H1 (cell line): ENCODE results near the gene PRKAA1. TPM values are rescaled to one million over a fixed set of nuclear protein-coding genes. Genes with fewer than 3 reads are reported as not detected.
A peak's percentile ranks its signal among the peaks of the same experiment; 100 is the strongest.

Source experiments
- CTCF ChIA-PET: fragments of 300-600 bp; sonication (Branson Sonifier 250); formaldehyde crosslinking; loops from one replicate; lab custom pipeline; 2021; ENCODE audit not compliant: partially characterized antibody; lab: Charles Lee
- POLR2A ChIA-PET: fragments of 300-600 bp; sonication (Branson Sonifier 250); formaldehyde crosslinking; loops from one replicate; lab custom pipeline; 2021; ENCODE audit warnings: inconsistent platforms; ENCODE audit not compliant: partially characterized antibody; lab: Charles Lee
- DNase-seq, 2 experiments: peaks; one replicate each; pipeline versions ENCODE4 v3.0.0 to v3.0.0-alpha.2; 2010 to 2022; ENCODE audit warnings: low spot score in 2 of 2, low read depth in 1 of 2, mixed read lengths in 1 of 2
- FAIRE-seq: peaks from 2 replicates; lab custom pipeline; 2011; peaks lifted over from hg19 to GRCh38; lab: Jason Lieb, UNC
- H2AFZ ChIP-seq: 2 replicates; pipeline ENCODE4 v1.8.1; 2012; ENCODE audit warnings: low read length, inconsistent platforms
- H2AK5ac ChIP-seq: 2 replicates; pipeline ENCODE4 v1.6.1; 2013; ENCODE audit warnings: low read depth, low read length
- H2BK120ac ChIP-seq: replicated peaks from 2 replicates; pipeline ENCODE3; 2013; ENCODE audit warnings: low read depth, low read length, inconsistent platforms
- H2BK12ac ChIP-seq: 2 replicates; pipeline ENCODE4 v1.6.1; 2013; ENCODE audit warnings: low read depth, low read length
- H2BK15ac ChIP-seq: 2 replicates; pipeline ENCODE4 v1.6.1; 2013; ENCODE audit warnings: low read length
- H2BK20ac ChIP-seq: 2 replicates; pipeline ENCODE4 v1.6.1; 2013; ENCODE audit warnings: low read length
- H2BK5ac ChIP-seq: 2 replicates; pipeline ENCODE4 v1.6.1; 2013; ENCODE audit warnings: low read depth, low read length
- H3K14ac ChIP-seq: 2 replicates; pipeline ENCODE4 v1.6.1; 2013; ENCODE audit warnings: inconsistent platforms; ENCODE audit not compliant: insufficient read length
- H3K18ac ChIP-seq: 2 replicates; pipeline ENCODE4 v1.6.1; 2013; ENCODE audit warnings: low read length; ENCODE audit errors: extremely low read depth
- H3K23ac ChIP-seq: 2 replicates; pipeline ENCODE4 v1.6.1; 2013; ENCODE audit warnings: inconsistent platforms; ENCODE audit not compliant: insufficient read length
- H3K23me2 ChIP-seq: 2 replicates; pipeline ENCODE4 v1.6.1; 2013; ENCODE audit warnings: low read depth, low read length
- H3K27ac ChIP-seq: 2 replicates; pipeline ENCODE4 v1.6.1; 2011; ENCODE audit warnings: low read depth, low read length, inconsistent platforms
- H3K27me3 ChIP-seq, 4 experiments: replicated peaks in 1 of 4; 1 replicate in 1 of 4; 2 replicates in 3 of 4; pipeline versions ENCODE4 v1.6.1 to v1.8.1; 2011 to 2013; ENCODE audit warnings: low read length in 3 of 4, mild to moderate bottlenecking in 3 of 4, inconsistent platforms in 2 of 4, mixed read lengths in 2 of 4, moderate library complexity in 1 of 4; ENCODE audit not compliant: control insufficient read depth in 3 of 4, insufficient read depth in 3 of 4; ENCODE audit errors: extremely low read depth in 1 of 4
- H3K36me3 ChIP-seq, 4 experiments: 2 replicates each; pipeline versions ENCODE4 v1.6.1 to v1.8.1; 2011 to 2013; ENCODE audit warnings: mild to moderate bottlenecking in 4 of 4, low read length in 3 of 4, moderate library complexity in 2 of 4, control low read depth in 1 of 4, inconsistent platforms in 1 of 4; ENCODE audit not compliant: insufficient read depth in 4 of 4, control insufficient read depth in 2 of 4
- H3K4ac ChIP-seq: replicated peaks from 2 replicates; pipeline ENCODE3; 2013; ENCODE audit warnings: low read length, low read depth, mixed read lengths, inconsistent platforms; ENCODE audit not compliant: insufficient read length
- H3K4me1 ChIP-seq, 4 experiments: replicated peaks in 1 of 4; 1 replicate in 1 of 4; 2 replicates in 3 of 4; pipeline versions ENCODE4 v1.6.1 to v1.8.1; 2011 to 2013; ENCODE audit warnings: low read length in 3 of 4, inconsistent platforms in 2 of 4, mixed read lengths in 1 of 4; ENCODE audit not compliant: insufficient read depth in 4 of 4, control insufficient read depth in 3 of 4
- H3K4me2 ChIP-seq, 2 experiments: 2 replicates each; pipeline versions ENCODE4 v1.6.1 to v1.8.1; 2011 to 2013; ENCODE audit warnings: low read depth in 2 of 2, low read length in 2 of 2, control low read depth in 1 of 2, inconsistent platforms in 1 of 2, mild to moderate bottlenecking in 1 of 2; ENCODE audit not compliant: insufficient read depth in 1 of 2
- H3K4me3 ChIP-seq, 4 experiments: fragments of 200-600, 300-600 bp in 1 of 4; sonication (generic), shearing (Covaris generic), sonication (Bioruptor Twin) in 1 of 4; 2 replicates each; pipeline versions ENCODE4 v1.5.1 to v1.8.1; 2011 to 2016; ENCODE audit warnings: low read length in 4 of 4, low read depth in 3 of 4, control low read depth in 2 of 4, inconsistent platforms in 2 of 4, mild to moderate bottlenecking in 2 of 4, mixed read lengths in 1 of 4, moderate library complexity in 1 of 4; ENCODE audit not compliant: insufficient read depth in 2 of 4; ENCODE audit errors: extremely low read depth in 1 of 4
- H3K56ac ChIP-seq: replicated peaks from 2 replicates; pipeline ENCODE3; 2013; ENCODE audit warnings: low read depth, mild to moderate bottlenecking, mixed read lengths, low read length, inconsistent platforms; ENCODE audit not compliant: insufficient read length
- H3K79me1 ChIP-seq: 2 replicates; pipeline ENCODE4 v1.6.1; 2013; ENCODE audit warnings: low read depth, low read length, control low read depth
- H3K79me2 ChIP-seq, 2 experiments: 2 replicates each; pipeline versions ENCODE4 v1.6.1 to v1.8.1; 2012 to 2013; ENCODE audit warnings: low read length in 2 of 2, mild to moderate bottlenecking in 2 of 2, inconsistent platforms in 1 of 2; ENCODE audit not compliant: insufficient read depth in 2 of 2, control insufficient read depth in 1 of 2
- H3K9ac ChIP-seq, 4 experiments: replicated peaks in 1 of 4; 1 replicate in 1 of 4; 2 replicates in 3 of 4; pipeline versions ENCODE4 v1.6.1 to v1.8.1; 2011 to 2013; ENCODE audit warnings: low read depth in 3 of 4, low read length in 3 of 4, control low read depth in 2 of 4, mild to moderate bottlenecking in 2 of 4, moderate library complexity in 2 of 4, inconsistent platforms in 1 of 4; ENCODE audit errors: extremely low read depth in 1 of 4
- H3K9me3 ChIP-seq, 2 experiments: 2 replicates each; pipeline versions ENCODE4 v1.6.1 to v1.8.1; 2012 to 2013; ENCODE audit warnings: mild to moderate bottlenecking in 2 of 2, moderate library complexity in 2 of 2, control low read depth in 1 of 2, inconsistent platforms in 1 of 2, low read depth in 1 of 2, low read length in 1 of 2, mixed read lengths in 1 of 2; ENCODE audit not compliant: insufficient read depth in 2 of 2
- H4K20me1 ChIP-seq, 2 experiments: replicated peaks in 1 of 2; 2 replicates each; pipeline versions ENCODE3 to v1.8.1; 2011 to 2013; ENCODE audit warnings: inconsistent platforms in 2 of 2, low read length in 2 of 2, mild to moderate bottlenecking in 1 of 2; ENCODE audit not compliant: insufficient read depth in 2 of 2, control insufficient read depth in 1 of 2
- H4K5ac ChIP-seq: 2 replicates; pipeline ENCODE4 v1.6.1; 2013; ENCODE audit warnings: low read length, low read depth, mixed read lengths, inconsistent platforms; ENCODE audit not compliant: insufficient read length
- H4K8ac ChIP-seq: 2 replicates; pipeline ENCODE4 v1.8.0; 2013; ENCODE audit warnings: mild to moderate bottlenecking, moderate library complexity, low read length, inconsistent platforms; ENCODE audit not compliant: insufficient read depth; ENCODE audit errors: extremely low read depth
- H4K91ac ChIP-seq: replicated peaks from 2 replicates; pipeline ENCODE3; 2013; ENCODE audit warnings: low read length, mixed read lengths, inconsistent platforms; ENCODE audit not compliant: insufficient read length
- CHD2 ChIP-seq: IDR thresholded peaks from 2 replicates; pipeline ENCODE4 v1.6.1; 2012; ENCODE audit warnings: low read length, improper control_type of control experiment
- EP300 ChIP-seq, 2 experiments: IDR thresholded peaks; 1 replicate in 1 of 2; 2 replicates in 1 of 2; pipeline ENCODE4 v1.6.1; 2011 to 2012; ENCODE audit warnings: low read depth in 2 of 2, low read length in 2 of 2, mild to moderate bottlenecking in 2 of 2, borderline replicate concordance in 1 of 2, inconsistent platforms in 1 of 2, moderate library complexity in 1 of 2
- GTF2F1 ChIP-seq: IDR thresholded peaks from 2 replicates; pipeline ENCODE4 v1.6.1; 2012; ENCODE audit warnings: low read depth, low read length, improper control_type of control experiment, borderline replicate concordance
- KDM5A ChIP-seq: fragments of 200-600 bp; IDR thresholded peaks from 2 replicates; pipeline ENCODE4 v1.7.1; 2012; ENCODE audit warnings: mild to moderate bottlenecking, low read length, inconsistent platforms, mixed read lengths
- RAD21 ChIP-seq, 2 experiments: IDR thresholded peaks in 1 of 2; conservative IDR thresholded peaks in 1 of 2; 2 replicates each; pipeline ENCODE4 v1.6.1; 2011; ENCODE audit warnings: low read depth in 2 of 2, low read length in 2 of 2, improper control_type of control experiment in 1 of 2, inconsistent platforms in 1 of 2, mild to moderate bottlenecking in 1 of 2, moderate library complexity in 1 of 2
- WGBS, 2 experiments: shearing (Covaris generic) in 1 of 2; methylation state at CpG; one replicate each; pipeline versions ENCODE4 v1.1.6 to v1.1.7; 2013 to 2015; ENCODE audit warnings: low lambda C conversion rate in 2 of 2, mixed read lengths in 2 of 2, inconsistent platforms in 1 of 2, low coverage in 1 of 2, missing lambda C conversion rate in 1 of 2; ENCODE audit not compliant: insufficient replicate concordance in 2 of 2, insufficient coverage in 1 of 2, insufficient read length in 1 of 2; ENCODE audit errors: extremely low coverage in 1 of 2, missing lambda C conversion rate in 1 of 2; 5-methylcytosine and 5-hydroxymethylcytosine counted together
- polyA plus RNA-seq, 7 experiments: library from polyadenylated mRNA; depleted of rRNA in 3 of 7; stranded (reverse) in 5 of 7; unstranded in 2 of 7; fragments of >200 nt in 5 of 7; fragments of 200-250 nt in 2 of 7; gene quantifications; 1 replicate in 5 of 7; 2 replicates in 1 of 7; 4 replicates in 1 of 7; pipeline versions ENCODE4 v1.2.1 to v1.2.3, GENCODE V29; 2011 to 2013; ENCODE audit warnings: missing spikeins in 2 of 7, mixed read lengths in 2 of 7
- total RNA-seq: library from RNA; stranded (reverse); fragmentation: NEBNext Ultra II Directional; extraction: Animal tissue kit (Norgen Biotek cat#: 25700); gene quantifications from 2 replicates; pipeline ENCODE4 v1.2.1, GENCODE V29; 2021

Gene PRKAA1
- total and polyA plus RNA-seq, 2 of the 8 experiments (the other 6 are each of a cell fraction or from before 2014, with no cell fraction given), result 10.4 to 33.1 TPM

GRCh38 chr5:40798801-40799210, 632 bp upstream of the PRKAA1 start:
- peak overlapping the region; percentile 58 to 93 (median 89); a peak in 6 of 7 replicates for H3K9ac ChIP-seq
- no peaks in the 10 kb centered on the region for H3K27me3 ChIP-seq
- no peak overlapping the region for H2BK15ac ChIP-seq
- peaks cover 0 to 3% of the 10 kb centered on the region in 2 experiments for H4K20me1 ChIP-seq
- WGBS, 2 experiments, result 16% methylated on average over 7 of the region's 7 CpGs; no CpG with 5 or more reads in 1 of the 2 experiments
- H2BK12ac ChIP-seq, result no peak overlapping the region; the same call in 1 of the 2 replicates
- H3K27ac ChIP-seq, result peak overlapping the region; percentile 92
- peaks cover 22 to 38% of the 10 kb centered on the region in 2 experiments for H3K79me2 ChIP-seq
- H2BK5ac ChIP-seq, result no peak overlapping the region; the same call in 1 of the 2 replicates
- H4K5ac ChIP-seq, result no peak overlapping the region
- FAIRE-seq, result no peak
- H4K91ac ChIP-seq, result no peak overlapping the region
- H2BK20ac ChIP-seq, result no peak overlapping the region
- no peak overlapping the region for H3K4ac ChIP-seq
- peak overlapping the region; percentile 65 to 96 (median 90) for H3K4me3 ChIP-seq
- DNase-seq, result no peak
- H2AK5ac ChIP-seq, result no peak overlapping the region
- H3K18ac ChIP-seq, result peak overlapping the region; percentile 76; the same call in 1 of the 2 replicates
- H3K56ac ChIP-seq, result no peak overlapping the region
- H3K36me3 ChIP-seq, result no peaks in the 10 kb centered on the region; a peak in 1 of 8 replicates
- no peak overlapping the region for H2AFZ ChIP-seq
- H2BK120ac ChIP-seq, result no peak overlapping the region
- no peak overlapping the region for H3K14ac ChIP-seq
- TF ChIP-seq RAD21 (IDR thresholded peaks at IDR 0.05 in 1 of 2, conservative IDR thresholded peaks at IDR 0.05 in 1 of 2; ENCODE audit: low read depth in 2 of 2, low read length in 2 of 2) (peak in 1 of 2 experiments; percentile 12; a peak in 2 of 4 replicates), KDM5A (no peak), EP300 (IDR thresholded peaks at IDR 0.05; ENCODE audit: borderline replicate concordance in 1 of 2, low read depth in 2 of 2, low read length in 2 of 2) (no peak), GTF2F1 (no peak), CHD2 (no peak)
- no peaks in the 10 kb centered on the region; the same call in 1 of the 2 replicates for H3K79me1 ChIP-seq
- no peaks in the 10 kb centered on the region; a peak in 1 of 4 replicates for H3K9me3 ChIP-seq
- H3K23me2 ChIP-seq, result no peaks in the 10 kb centered on the region; the same call in 1 of the 2 replicates
- H4K8ac ChIP-seq, result no peak overlapping the region; the same call in 1 of the 2 replicates
- H3K4me1 ChIP-seq, result peaks cover 0 to 5% (median 0%) of the 10 kb centered on the region in 4 experiments; a peak in 2 of 7 replicates
- ChIA-PET POLR2A (interaction anchor here (0.6 to 1.5 kb wide), 11 partner anchors 8 to 144 kb away, joined by 3 to 5 read pairs (median 3); no protein-coding TSS in a partner anchor), CTCF (interaction anchor here (0.5 to 1.7 kb wide), 4 partner anchors 10 to 22 kb away, joined by 3 to 7 read pairs (median 4); no protein-coding TSS in a partner anchor)
- no peak overlapping the region for H3K23ac ChIP-seq
- H3K4me2 ChIP-seq, result peak overlapping the region; percentile 51 to 81
